Upper lobe of left lung (tissue), 4 donors: Measurements from ENCODE around the gene CDC26.

ENCODE experiments used
- POLR2A ChIP-seq, 4 donors: fragments of 450-650 bp; IDR thresholded peaks; one replicate each; pipeline ENCODE4 v1.5.1; 2016 to 2017; ENCODE audit warnings: antibody characterized with exemption in 4 of 4, mild to moderate bottlenecking in 2 of 4
- POLR2AphosphoS5 ChIP-seq, 2 donors: sonication (generic); formaldehyde crosslinking; IDR thresholded peaks; one replicate each; pipeline ENCODE4 v1.5.1; 2017; ENCODE audit warnings: antibody characterized with exemption in 2 of 2
- TF ChIP-seq, protein P1 (sequence below), 6 experiments: fragments of 450-650 bp in 4 of 6; fragments of 200-600 bp in 2 of 6; sonication (generic) in 2 of 6; IDR thresholded peaks; one replicate each; pipeline ENCODE4 v1.5.1; 2016 to 2019; ENCODE audit warnings: antibody characterized with exemption in 6 of 6

DNA sequence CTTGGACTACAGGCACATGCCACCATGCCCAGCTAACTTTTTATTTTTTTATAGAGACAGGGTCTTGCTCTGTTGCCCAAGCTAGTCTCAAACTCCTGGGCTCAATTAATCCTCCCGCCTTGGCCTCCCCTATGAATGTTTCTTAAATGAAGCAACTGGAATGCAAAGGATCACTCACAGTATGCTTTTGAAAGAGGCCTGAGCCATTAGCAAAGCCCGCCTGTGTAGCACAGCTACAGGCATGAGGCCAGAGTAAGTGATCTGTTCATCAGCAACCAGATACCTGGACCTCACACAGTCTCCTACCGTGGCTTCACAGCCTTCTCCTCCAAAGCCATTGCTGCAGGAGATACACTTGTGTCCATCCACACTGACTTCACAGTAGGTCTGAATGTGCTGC, 44.7 kb upstream of the CDC26 start:
- TF ChIP-seq POLR2A (IDR thresholded peaks at IDR 0.05) (no peak), POLR2AphosphoS5 (IDR thresholded peaks at IDR 0.05) (no peak)
- TF ChIP-seq, protein P1, sequence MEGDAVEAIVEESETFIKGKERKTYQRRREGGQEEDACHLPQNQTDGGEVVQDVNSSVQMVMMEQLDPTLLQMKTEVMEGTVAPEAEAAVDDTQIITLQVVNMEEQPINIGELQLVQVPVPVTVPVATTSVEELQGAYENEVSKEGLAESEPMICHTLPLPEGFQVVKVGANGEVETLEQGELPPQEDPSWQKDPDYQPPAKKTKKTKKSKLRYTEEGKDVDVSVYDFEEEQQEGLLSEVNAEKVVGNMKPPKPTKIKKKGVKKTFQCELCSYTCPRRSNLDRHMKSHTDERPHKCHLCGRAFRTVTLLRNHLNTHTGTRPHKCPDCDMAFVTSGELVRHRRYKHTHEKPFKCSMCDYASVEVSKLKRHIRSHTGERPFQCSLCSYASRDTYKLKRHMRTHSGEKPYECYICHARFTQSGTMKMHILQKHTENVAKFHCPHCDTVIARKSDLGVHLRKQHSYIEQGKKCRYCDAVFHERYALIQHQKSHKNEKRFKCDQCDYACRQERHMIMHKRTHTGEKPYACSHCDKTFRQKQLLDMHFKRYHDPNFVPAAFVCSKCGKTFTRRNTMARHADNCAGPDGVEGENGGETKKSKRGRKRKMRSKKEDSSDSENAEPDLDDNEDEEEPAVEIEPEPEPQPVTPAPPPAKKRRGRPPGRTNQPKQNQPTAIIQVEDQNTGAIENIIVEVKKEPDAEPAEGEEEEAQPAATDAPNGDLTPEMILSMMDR (IDR thresholded peaks at IDR 0.05), result no peak
